Smooth muscle cell (in vitro differentiated cells): ENCODE measurements around the gene ARL8A. TPM values are rescaled to one million over a fixed set of nuclear protein-coding genes. Genes with fewer than 3 reads are reported as not detected.

ENCODE experiments used
- DNase-seq: peaks from one replicate; lab custom pipeline; 2025; ENCODE audit not compliant: unreplicated experiment; lab: John Stamatoyannopoulos, UW
- H2AFZ ChIP-seq: fragments of 200-600 bp; sonication (generic); 2 replicates; pipeline ENCODE4 v1.6.0; 2016; ENCODE audit warnings: antibody characterized with exemption, low read depth, mild to moderate bottlenecking
- H3F3A ChIP-seq: fragments of 200-600 bp; sonication (generic); 2 replicates; pipeline ENCODE4 v1.6.0; 2017; ENCODE audit warnings: antibody characterized with exemption, low read depth
- H3K27ac ChIP-seq: fragments of 200-600 bp; sonication (generic); 2 replicates; pipeline ENCODE4 v1.5.1; 2016; ENCODE audit warnings: low read depth, mild to moderate bottlenecking
- H3K27me3 ChIP-seq: fragments of 200-600 bp; sonication (generic); 2 replicates; pipeline ENCODE4 v1.6.1; 2016; ENCODE audit warnings: low read depth, mild to moderate bottlenecking
- H3K36me3 ChIP-seq: fragments of 200-600 bp; sonication (generic); 2 replicates; pipeline ENCODE4 v1.5.1; 2016; ENCODE audit warnings: low read depth
- H3K4me1 ChIP-seq: fragments of 200-600 bp; sonication (generic); 2 replicates; pipeline ENCODE4 v1.5.1; 2016; ENCODE audit warnings: low read depth
- H3K4me2 ChIP-seq: fragments of 200-600 bp; sonication (generic); 2 replicates; pipeline ENCODE4 v1.6.0; 2016; ENCODE audit warnings: mild to moderate bottlenecking
- H3K4me3 ChIP-seq: fragments of 200-600 bp; sonication (generic); 2 replicates; pipeline ENCODE4 v1.5.1; 2016; ENCODE audit warnings: mild to moderate bottlenecking
- H3K79me2 ChIP-seq: fragments of 200-600 bp; sonication (generic); 2 replicates; pipeline ENCODE4 v1.6.0; 2016; ENCODE audit warnings: low read depth, mild to moderate bottlenecking
- H3K9ac ChIP-seq: fragments of 200-600 bp; sonication (generic); 2 replicates; pipeline ENCODE4 v1.6.0; 2016; ENCODE audit warnings: low read depth
- H3K9me3 ChIP-seq: fragments of 200-600 bp; sonication (generic); replicated peaks from 2 replicates; pipeline ENCODE4 v1.5.1; 2016; ENCODE audit warnings: low read depth
- H4K20me1 ChIP-seq: fragments of 200-600 bp; sonication (generic); 2 replicates; pipeline ENCODE4 v1.6.0; 2016; ENCODE audit warnings: low read depth
- WGBS: methylation state at CpG from one replicate; pipeline ENCODE4 v1.1.7; 2016; ENCODE audit warnings: low lambda C conversion rate; 5-methylcytosine and 5-hydroxymethylcytosine counted together
- polyA plus RNA-seq: library from polyadenylated mRNA; unstranded; fragments of >200 nt; fragmentation: Nextera tagmentation; extraction: Ambion mirVana; gene quantifications from 2 replicates; pipeline ENCODE4 v1.2.1, GENCODE V29; 2016
- total RNA-seq: library from RNA; depleted of rRNA; stranded (reverse); fragments of >200 nt; gene quantifications from 2 replicates; pipeline ENCODE4 v1.2.3, GENCODE V29; 2014
- TF ChIP-seq, protein P1 (sequence below): fragments of 200-600 bp; sonication (generic); IDR thresholded peaks from 2 replicates; pipeline ENCODE4 v1.5.1; 2017; ENCODE audit warnings: borderline replicate concordance, mild to moderate bottlenecking, antibody characterized with exemption; ENCODE audit not compliant: insufficient read depth, poor library complexity, severe bottlenecking

ARL8A gene
- total and polyA plus RNA-seq, 2 experiments from 2014 or later: 44.8 to 54.7 TPM

DNA sequence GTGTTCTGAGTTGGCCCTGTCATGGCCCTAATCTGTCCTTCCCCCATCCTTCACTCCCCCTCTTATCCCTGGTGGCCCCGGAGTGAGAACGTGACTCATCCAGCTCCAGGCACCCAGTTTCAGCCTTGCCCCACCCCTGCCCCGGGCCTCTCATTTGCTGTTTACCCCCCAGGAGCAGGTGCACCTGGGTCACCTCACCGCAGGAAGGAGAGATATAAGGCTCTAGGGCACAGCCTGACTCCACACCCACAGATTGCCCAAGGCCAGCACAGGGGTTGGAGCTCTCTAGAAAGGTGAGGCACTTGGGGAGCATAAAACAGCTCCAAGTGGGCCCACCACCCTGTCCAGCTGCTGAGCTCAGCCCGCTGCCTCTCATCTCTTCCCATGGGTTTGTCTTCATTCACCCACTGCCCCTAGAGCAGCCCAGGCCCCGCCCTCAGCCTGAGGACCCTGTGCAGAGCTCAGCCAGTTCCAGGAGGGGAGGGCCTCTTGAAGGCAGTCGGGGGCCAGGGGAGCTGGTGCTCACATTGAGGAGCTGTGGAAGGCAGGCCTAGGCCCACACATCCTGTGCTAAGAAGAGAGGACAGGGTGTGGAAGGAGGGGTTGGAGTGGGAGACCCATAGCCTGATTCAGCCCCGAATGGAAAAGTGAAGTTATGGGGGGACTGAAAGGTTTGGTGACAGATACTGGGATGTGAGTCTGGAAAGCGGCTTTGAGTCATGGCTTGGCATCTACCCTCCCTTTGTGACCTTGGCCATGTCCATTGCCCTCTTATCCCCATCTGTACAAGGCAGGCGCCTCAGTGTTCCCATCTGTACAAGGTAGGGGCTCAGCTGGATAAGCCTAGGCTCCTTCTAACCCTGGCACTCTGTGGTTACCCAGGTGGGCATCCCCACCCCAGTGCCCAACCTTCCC lies 37.9 kb downstream of the ARL8A start:
- no peak overlapping the region for H2AFZ ChIP-seq
- no peak for DNase-seq
- H3K79me2 ChIP-seq: no peaks in the 10 kb centered on the region

GRCh38 chr1:202105571-202106339 lies 38.8 kb downstream of the ARL8A start:
- H3F3A ChIP-seq: no peaks in the 10 kb centered on the region
- H3K27me3 ChIP-seq: no peaks in the 10 kb centered on the region
- WGBS: 25% methylated on average over 10 of the region's 10 CpGs
- H3K9me3 ChIP-seq: no peaks in the 10 kb centered on the region
- no peaks in the 10 kb centered on the region for H4K20me1 ChIP-seq
- peaks cover 14% of the 10 kb centered on the region for H3K4me1 ChIP-seq
- no peaks in the 10 kb centered on the region for H3K79me2 ChIP-seq
- no peak overlapping the region for H3K4me3 ChIP-seq
- peak overlapping the region; percentile 46 for H3K9ac ChIP-seq
- H2AFZ ChIP-seq: no peak overlapping the region
- H3K36me3 ChIP-seq: no peaks in the 10 kb centered on the region
- DNase-seq: no peak
- peak overlapping the region; percentile 65 for H3K4me2 ChIP-seq
- TF ChIP-seq, protein P1, sequence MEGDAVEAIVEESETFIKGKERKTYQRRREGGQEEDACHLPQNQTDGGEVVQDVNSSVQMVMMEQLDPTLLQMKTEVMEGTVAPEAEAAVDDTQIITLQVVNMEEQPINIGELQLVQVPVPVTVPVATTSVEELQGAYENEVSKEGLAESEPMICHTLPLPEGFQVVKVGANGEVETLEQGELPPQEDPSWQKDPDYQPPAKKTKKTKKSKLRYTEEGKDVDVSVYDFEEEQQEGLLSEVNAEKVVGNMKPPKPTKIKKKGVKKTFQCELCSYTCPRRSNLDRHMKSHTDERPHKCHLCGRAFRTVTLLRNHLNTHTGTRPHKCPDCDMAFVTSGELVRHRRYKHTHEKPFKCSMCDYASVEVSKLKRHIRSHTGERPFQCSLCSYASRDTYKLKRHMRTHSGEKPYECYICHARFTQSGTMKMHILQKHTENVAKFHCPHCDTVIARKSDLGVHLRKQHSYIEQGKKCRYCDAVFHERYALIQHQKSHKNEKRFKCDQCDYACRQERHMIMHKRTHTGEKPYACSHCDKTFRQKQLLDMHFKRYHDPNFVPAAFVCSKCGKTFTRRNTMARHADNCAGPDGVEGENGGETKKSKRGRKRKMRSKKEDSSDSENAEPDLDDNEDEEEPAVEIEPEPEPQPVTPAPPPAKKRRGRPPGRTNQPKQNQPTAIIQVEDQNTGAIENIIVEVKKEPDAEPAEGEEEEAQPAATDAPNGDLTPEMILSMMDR: no peak
- peak overlapping the region; percentile 75 for H3K27ac ChIP-seq

More for the DNA sequence above, 37.9 kb downstream of the ARL8A start:
- H3K4me2 ChIP-seq: no peak overlapping the region
- peaks cover 14% of the 10 kb centered on the region for H3K4me1 ChIP-seq
- TF ChIP-seq, protein P1: no peak
- H3K9ac ChIP-seq: peak overlapping the region; percentile 46
- no peaks in the 10 kb centered on the region for H3K36me3 ChIP-seq
- H3K27ac ChIP-seq: peak overlapping the region; percentile 75
- no peaks in the 10 kb centered on the region for H4K20me1 ChIP-seq
- H3K27me3 ChIP-seq: no peaks in the 10 kb centered on the region
- 74% methylated on average over 10 of the region's 10 CpGs for WGBS
- no peak overlapping the region for H3K4me3 ChIP-seq
- H3K9me3 ChIP-seq: no peaks in the 10 kb centered on the region
- H3F3A ChIP-seq: no peaks in the 10 kb centered on the region

DNA sequence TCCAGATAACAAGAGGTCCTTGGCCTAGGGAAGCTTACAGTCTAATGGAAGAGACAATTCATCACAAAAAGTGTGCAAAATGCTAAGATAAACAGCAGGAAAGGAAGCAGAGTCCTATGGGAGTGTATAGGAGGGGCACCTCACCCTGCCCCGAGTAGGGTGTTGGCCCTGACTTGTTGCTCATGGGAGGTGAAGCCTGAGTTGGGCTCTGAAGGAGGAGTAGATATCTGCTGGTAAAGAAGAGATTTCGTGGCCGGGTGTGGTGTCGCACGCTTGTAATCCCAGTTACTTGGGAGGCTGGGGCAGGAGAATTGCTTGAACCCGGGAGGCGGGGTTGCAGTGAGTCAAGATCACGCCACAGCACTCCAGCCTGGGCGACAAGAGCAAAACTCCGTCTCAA lies 40.5 kb downstream of the ARL8A start:
- H3K4me1 ChIP-seq: peaks cover 14% of the 10 kb centered on the region
- 95% methylated on average over 10 of the region's 10 CpGs for WGBS
- no peak for DNase-seq
- H3K27me3 ChIP-seq: no peaks in the 10 kb centered on the region
- no peaks in the 10 kb centered on the region for H3F3A ChIP-seq
- no peak overlapping the region for H3K4me3 ChIP-seq
- H3K79me2 ChIP-seq: no peaks in the 10 kb centered on the region
- no peak overlapping the region for H2AFZ ChIP-seq
- no peaks in the 10 kb centered on the region for H3K9me3 ChIP-seq
- TF ChIP-seq, protein P1: no peak
- no peak overlapping the region for H3K9ac ChIP-seq
- no peak overlapping the region for H3K27ac ChIP-seq
- H3K4me2 ChIP-seq: no peak overlapping the region
- H3K36me3 ChIP-seq: no peaks in the 10 kb centered on the region
- H4K20me1 ChIP-seq: no peaks in the 10 kb centered on the region
